Measurements from ENCODE around the gene SMYD2. TPM values are rescaled to one million over a fixed set of nuclear protein-coding genes. Genes with fewer than 3 reads are reported as not detected.

The SMYD2 gene
- total and polyA plus RNA-seq, 10 of the 15 experiments (the other 5 are each of a cell fraction or from before 2014, with no cell fraction given) = 8.3 to 55.7 (median 26.4) TPM

GRCh38 chr1:214329470-214330220 lies 48.7 kb downstream of the SMYD2 start:
- CTCF ChIA-PET = interaction anchor here (0.7 to 17.7 kb wide), 37 partner anchors 9 to 1086 kb away, joined by 3 to 597 read pairs (median 7); partner anchors contain the start of gene SMYD2
- BruUV-seq (replicated peaks) = no TSS peak
- DNase-seq (ENCODE audit: low read depth, low spot score) (no peak), FAIRE-seq (no peak), ATAC-seq (no peak)
- Histone ChIP-seq H3K36me3 (ENCODE audit: control insufficient read depth in 2 of 2, insufficient read depth in 2 of 2, low read length in 1 of 2) (peaks cover 1 to 3% of the 10 kb centered on the region in 2 experiments; a peak in 3 of 4 replicates), H3K79me2 (ENCODE audit: control insufficient read depth, insufficient read depth, low read length) (no peaks in the 10 kb centered on the region), H4K20me1 (ENCODE audit: control insufficient read depth, insufficient read depth) (no peaks in the 10 kb centered on the region), H2AFZ (ENCODE audit: control insufficient read depth, low read depth, low read length) (no peak overlapping the region), H3K27me3 (replicated peaks in 1 of 2; ENCODE audit: control insufficient read depth in 2 of 2, insufficient read depth in 2 of 2, low read length in 1 of 2) (no peaks in the 10 kb centered on the region), H3K4me1 (ENCODE audit: control insufficient read depth, insufficient read depth, low read length) (peaks cover 4% of the 10 kb centered on the region; the same call in 1 of the 2 replicates), H3K4me3 (no peak overlapping the region), H3K4me2 (ENCODE audit: control insufficient read depth, insufficient read depth) (no peak overlapping the region), H3K9ac (ENCODE audit: control insufficient read depth, insufficient read depth, low read length) (no peak overlapping the region), H3K9me3 (replicated peaks; ENCODE audit: control insufficient read depth, insufficient read depth, low read length) (no peaks in the 10 kb centered on the region), H3K27ac (ENCODE audit: control insufficient read depth, insufficient read depth) (no peak overlapping the region)
- intact Hi-C loops (cut with micrococcal nuclease; ENCODE audit: unreplicated experiment) = loop anchor here (1.0 to 10.0 kb wide), 5 partner anchors 68 to 1195 kb away; no protein-coding TSS in a partner anchor
- in situ Hi-C loops (cut with MboI) = loop anchor here (5.0 to 10.0 kb wide), 5 partner anchors 62 to 1195 kb away; no protein-coding TSS in a partner anchor
- SMC1A ChIA-PET (ENCODE audit: uncharacterized antibody, unreplicated experiment) = interaction anchor here (0.7 to 12.2 kb wide), 16 partner anchors 10 to 303 kb away, joined by 3 to 323 read pairs (median 4); no protein-coding TSS in a partner anchor
- 89% methylated on average over 20 of the region's 20 CpGs for WGBS (ENCODE audit: insufficient coverage, insufficient replicate concordance, low lambda C conversion rate, missing lambda C conversion rate)
- RAD21 ChIA-PET (ENCODE audit: unreplicated experiment) = interaction anchor here (0.9 to 10.5 kb wide), 14 partner anchors 10 to 1206 kb away, joined by 3 to 175 read pairs (median 8); no protein-coding TSS in a partner anchor
- POLR2A ChIA-PET = interaction anchor here (0.8 to 1.0 kb wide), 2 partner anchors 56 to 256 kb away, joined by 3 read pairs; no protein-coding TSS in a partner anchor
- no peak for TF ChIP-seq PAX8 (IDR thresholded peaks at IDR 0.05)
- no peak for TF ChIP-seq POLR2A (IDR thresholded peaks at IDR 0.05; ENCODE audit: low read depth, low read length)
- TF ChIP-seq FOXM1 (IDR thresholded peaks at IDR 0.05; ENCODE audit: low read depth, low read length) = no peak
- no peak for TF ChIP-seq SUZ12 (IDR thresholded peaks at IDR 0.05; ENCODE audit: unreplicated experiment)
- no peak for TF ChIP-seq GATAD2B (conservative IDR thresholded peaks at IDR 0.05; ENCODE audit: low read depth)
- TF ChIP-seq STAT3 (IDR thresholded peaks at IDR 0.05; ENCODE audit: low read depth, low read length) = no peak
- TF ChIP-seq ATF2 (IDR thresholded peaks at IDR 0.05; ENCODE audit: low read length) = no peak
- no peak for TF ChIP-seq CHD1 (IDR thresholded peaks at IDR 0.05; ENCODE audit: low read depth, low read length)
- TF ChIP-seq ZBED1 (IDR thresholded peaks at IDR 0.05; ENCODE audit: borderline replicate concordance) = no peak
- no peak for TF ChIP-seq TARDBP (IDR thresholded peaks at IDR 0.05; ENCODE audit: borderline replicate concordance)
- TF ChIP-seq REST (IDR thresholded peaks at IDR 0.05; ENCODE audit: low read depth, low read length) = no peak
- TF ChIP-seq ZNF687 (IDR thresholded peaks at IDR 0.05) = no peak

Measured in GM12878 (cell line).